Measurements from ENCODE around the gene UMODL1.

Gene UMODL1

GRCh38 chr21:42081931-42082381, 10.8 kb downstream of the UMODL1 start:
- no peak overlapping the region for H3K27ac ChIP-seq (replicated peaks)
- no peak for DNase-seq (ENCODE audit: low read depth in 1 of 2, low spot score in 1 of 2)
- no peak overlapping the region for H3K4me3 ChIP-seq (replicated peaks; ENCODE audit: insufficient read depth, low read length)
- no peaks in the 10 kb centered on the region for H3K27me3 ChIP-seq (ENCODE audit: insufficient read depth, poor library complexity, severe bottlenecking)
- TF ChIP-seq POLR2AphosphoS5 (IDR thresholded peaks at IDR 0.05; ENCODE audit: low read depth) (no peak), GABPA (IDR thresholded peaks at IDR 0.05; ENCODE audit: low read depth) (no peak), CTCF (IDR thresholded peaks at IDR 0.05; ENCODE audit: insufficient read depth, low read length) (no peak)

GRCh38 chr21:42082501-42083360, 11.6 kb downstream of the UMODL1 start:
- Histone ChIP-seq H3K27me3 (ENCODE audit: insufficient read depth, poor library complexity, severe bottlenecking) (no peaks in the 10 kb centered on the region), H3K27ac (replicated peaks) (no peak overlapping the region), H3K4me3 (replicated peaks; ENCODE audit: insufficient read depth, low read length) (no peak overlapping the region)
- TF ChIP-seq GABPA (IDR thresholded peaks at IDR 0.05; ENCODE audit: low read depth) (no peak), CTCF (IDR thresholded peaks at IDR 0.05; ENCODE audit: insufficient read depth, low read length) (no peak), POLR2AphosphoS5 (IDR thresholded peaks at IDR 0.05; ENCODE audit: low read depth) (no peak), SPI1 (IDR thresholded peaks at IDR 0.05; ENCODE audit: borderline replicate concordance, low read depth) (no peak), REST (IDR thresholded peaks at IDR 0.05; ENCODE audit: insufficient replicate concordance, low read depth) (no peak)
- no peak for DNase-seq (ENCODE audit: low read depth in 1 of 2, low spot score in 1 of 2)

- Histone ChIP-seq H3K27me3 (ENCODE audit: insufficient read depth, poor library complexity, severe bottlenecking) (no peaks in the 10 kb centered on the region), H3K27ac (replicated peaks) (no peak overlapping the region), H3K4me3 (replicated peaks; ENCODE audit: insufficient read depth, low read length) (no peak overlapping the region)
- TF ChIP-seq GABPA (IDR thresholded peaks at IDR 0.05; ENCODE audit: low read depth) (no peak), POLR2AphosphoS5 (IDR thresholded peaks at IDR 0.05; ENCODE audit: low read depth) (no peak), SPI1 (IDR thresholded peaks at IDR 0.05; ENCODE audit: borderline replicate concordance, low read depth) (no peak), REST (IDR thresholded peaks at IDR 0.05; ENCODE audit: insufficient replicate concordance, low read depth) (no peak), CTCF (IDR thresholded peaks at IDR 0.05; ENCODE audit: insufficient read depth, low read length) (no peak)
- no peak for DNase-seq (ENCODE audit: low read depth in 1 of 2, low spot score in 1 of 2)
Observed at GRCh38 chr21:42083361-42083690, 12.2 kb downstream of the UMODL1 start.
